HepG2 (cell line): ENCODE results near the gene ZNF488.

Source experiments
- BCL6 ChIP-seq: IDR thresholded peaks from 2 replicates; pipeline ENCODE4 v1.6.1; 2016; ENCODE audit warnings: missing genetic modification reagents, missing compliant biosample characterization
- CREM ChIP-seq, 2 experiments: sonication (generic) in 1 of 2; formaldehyde crosslinking in 1 of 2; IDR thresholded peaks; 2 replicates each; pipeline versions ENCODE4 v1.4.0 to v1.6.1; 2016 to 2020; ENCODE audit warnings: antibody characterized with exemption in 1 of 2, mild to moderate bottlenecking in 1 of 2, missing genetic modification reagents in 1 of 2
- CTCF ChIP-seq: sonication (generic); formaldehyde crosslinking; IDR thresholded peaks from 2 replicates; pipeline ENCODE4 v1.5.0; 2020; ENCODE audit warnings: mild to moderate bottlenecking, missing genetic modification reagents, moderate library complexity
- HES4 ChIP-seq: sonication (generic); formaldehyde crosslinking; IDR thresholded peaks from 2 replicates; pipeline ENCODE4 v1.9.0; 2021; ENCODE audit warnings: mild to moderate bottlenecking, missing genetic modification reagents, borderline replicate concordance
- KLF9 ChIP-seq: IDR thresholded peaks from 2 replicates; pipeline ENCODE4 v1.6.1; 2016; ENCODE audit warnings: low read depth
- NR2C2 ChIP-seq: sonication (generic); formaldehyde crosslinking; IDR thresholded peaks from 2 replicates; pipeline ENCODE4 v1.4.0; 2020; ENCODE audit warnings: missing genetic modification reagents, mild to moderate bottlenecking, moderate library complexity, borderline replicate concordance
- PITX1 ChIP-seq: sonication (generic); formaldehyde crosslinking; IDR thresholded peaks from 2 replicates; pipeline ENCODE4 v1.5.1; 2020; ENCODE audit warnings: mild to moderate bottlenecking, missing genetic modification reagents
- SIX4 ChIP-seq: sonication (generic); formaldehyde crosslinking; IDR thresholded peaks from 2 replicates; pipeline ENCODE4 v1.4.0; 2020; ENCODE audit warnings: missing genetic modification reagents
- TBP ChIP-seq: sonication (generic); formaldehyde crosslinking; IDR thresholded peaks from 2 replicates; pipeline ENCODE4 v1.5.0; 2020; ENCODE audit warnings: missing genetic modification reagents
- ZC3H13 ChIP-seq: sonication (generic); formaldehyde crosslinking; IDR thresholded peaks from 2 replicates; pipeline ENCODE4 v1.8.1; 2023; ENCODE audit warnings: mild to moderate bottlenecking, missing genetic modification reagents, moderate library complexity
- ZNF101 ChIP-seq: sonication (generic); formaldehyde crosslinking; IDR thresholded peaks from 2 replicates; pipeline ENCODE4 v1.4.0; 2020; ENCODE audit warnings: mild to moderate bottlenecking, low read depth, missing genetic modification reagents, borderline replicate concordance
- ZNF296 ChIP-seq: sonication (generic); formaldehyde crosslinking; conservative IDR thresholded peaks from 2 replicates; pipeline ENCODE4 v1.5.0; 2020; ENCODE audit warnings: mild to moderate bottlenecking, missing genetic modification reagents
- ZNF747 ChIP-seq: sonication (generic); formaldehyde crosslinking; IDR thresholded peaks from 2 replicates; pipeline ENCODE4 v1.8.1; 2023; ENCODE audit warnings: missing genetic modification reagents, mild to moderate bottlenecking, borderline replicate concordance

DNA sequence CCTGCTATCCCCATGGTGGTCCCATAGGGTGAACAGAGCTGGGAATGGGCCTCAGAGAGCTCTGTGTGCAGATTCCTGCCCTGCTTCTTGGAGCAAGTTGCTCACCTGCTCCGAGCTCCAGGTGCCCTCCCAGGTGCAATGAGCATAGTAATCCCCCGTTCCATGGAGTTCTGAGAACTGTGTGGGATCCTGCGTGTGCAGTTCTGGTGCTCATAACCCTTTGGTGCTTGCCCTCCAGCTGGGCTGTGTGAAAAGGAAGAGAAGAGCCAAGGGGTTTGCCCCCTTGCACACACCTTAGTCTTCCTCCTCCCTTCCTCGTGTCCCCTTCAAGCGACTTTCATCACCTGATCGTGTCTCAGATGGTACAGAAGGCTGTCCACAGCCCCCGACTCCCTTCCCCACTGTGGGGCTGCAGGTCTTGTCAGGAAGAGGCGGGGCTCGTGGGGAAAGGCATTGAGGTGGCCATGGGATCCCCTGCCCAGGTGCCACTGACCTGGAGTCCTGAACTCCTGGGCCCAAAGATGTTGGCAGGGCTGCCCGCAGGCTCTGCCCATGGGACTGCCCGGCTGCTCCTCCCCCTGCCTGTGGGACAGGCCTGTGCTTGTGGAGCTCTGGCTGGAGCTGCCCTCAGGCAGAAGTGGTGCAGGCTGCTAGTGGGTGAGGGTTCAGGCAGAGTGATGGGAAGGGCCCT, 21.9 kb upstream of the ZNF488 start:
- TF ChIP-seq ZC3H13 (no peak), CREM (IDR thresholded peaks at IDR 0.05) (no peak), CREM (CRISPR knock-in tag; IDR thresholded peaks at IDR 0.05) (no peak), ZNF101 (CRISPR knock-in tag) (no peak), HES4 (no peak), CTCF (CRISPR knock-in tag) (no peak), NR2C2 (no peak), PITX1 (CRISPR knock-in tag) (no peak), ZNF747 (CRISPR knock-in tag) (no peak), ZNF296 (no peak), SIX4 (CRISPR knock-in tag) (no peak), BCL6 (CRISPR knock-in tag) (no peak), KLF9 (CRISPR knock-in tag) (no peak), TBP (CRISPR knock-in tag) (no peak)
